Inflammatory macrophage treated with lipopolysaccharide for 4 hours (primary cell): ENCODE data around the gene DIAPH2.
"Not testable (repeated sequence)": the region's sequence is repeated elsewhere in the genome, so short reads cannot be mapped to it uniquely, and the experiment has no call there.

ENCODE experiments used
- DNase-seq: peaks from one replicate; pipeline ENCODE4 v3.0.0-alpha.2; 2020

The DIAPH2 gene

DNA sequence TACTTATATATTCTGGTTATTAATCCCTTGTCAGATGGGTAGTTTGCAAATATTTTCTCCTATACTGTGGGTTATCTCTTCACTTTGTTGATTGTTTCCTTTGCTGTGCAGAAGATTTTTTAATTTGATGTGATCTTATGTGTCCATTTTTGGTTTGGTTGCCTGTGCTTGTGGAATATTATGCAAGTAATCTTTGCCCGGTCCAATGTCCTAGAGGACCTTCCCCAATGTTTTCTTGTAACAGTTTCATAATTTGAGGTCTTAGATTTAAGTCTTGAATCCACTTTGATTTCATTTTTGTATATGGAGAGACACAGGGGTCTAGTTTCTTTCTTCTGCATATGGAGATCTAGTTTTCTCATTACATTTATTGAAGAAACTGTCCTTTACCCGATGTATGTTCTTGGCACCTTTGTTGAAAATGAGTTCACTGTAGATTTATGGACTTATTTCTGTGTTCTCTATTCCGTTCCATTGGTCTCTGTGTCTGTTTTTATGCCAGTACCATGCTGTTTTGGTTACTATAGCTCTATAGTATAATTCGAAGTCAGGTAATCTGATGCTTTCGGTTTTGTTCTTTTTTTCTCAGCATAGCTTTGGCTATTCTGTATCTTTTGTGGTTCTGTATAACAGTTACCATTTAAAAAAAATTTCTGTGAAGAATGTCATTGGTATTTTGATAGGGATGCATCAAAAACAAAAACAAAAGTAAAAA, 34.7 kb downstream of the DIAPH2 start:
- no peak for DNase-seq

DNA sequence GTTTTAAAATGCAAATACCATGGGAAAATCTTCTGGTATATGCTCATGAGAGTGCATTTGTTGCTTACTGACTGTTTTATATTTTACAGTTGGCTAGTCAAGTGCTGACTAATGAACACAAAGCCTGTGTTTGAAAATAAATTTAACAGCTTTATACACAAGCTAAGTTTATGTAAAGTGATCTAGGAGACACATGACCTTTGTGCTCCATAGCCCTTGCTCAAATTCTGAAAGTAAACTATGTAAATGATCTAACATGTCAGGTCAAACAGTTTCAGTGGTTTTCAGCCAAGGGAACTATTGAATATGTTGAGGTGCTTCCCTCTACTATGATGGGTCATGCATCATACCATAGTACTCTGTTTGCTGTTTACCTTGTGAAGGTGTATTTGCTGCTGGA, 36.7 kb downstream of the DIAPH2 start:
- DNase-seq = peak; percentile 42

DNA sequence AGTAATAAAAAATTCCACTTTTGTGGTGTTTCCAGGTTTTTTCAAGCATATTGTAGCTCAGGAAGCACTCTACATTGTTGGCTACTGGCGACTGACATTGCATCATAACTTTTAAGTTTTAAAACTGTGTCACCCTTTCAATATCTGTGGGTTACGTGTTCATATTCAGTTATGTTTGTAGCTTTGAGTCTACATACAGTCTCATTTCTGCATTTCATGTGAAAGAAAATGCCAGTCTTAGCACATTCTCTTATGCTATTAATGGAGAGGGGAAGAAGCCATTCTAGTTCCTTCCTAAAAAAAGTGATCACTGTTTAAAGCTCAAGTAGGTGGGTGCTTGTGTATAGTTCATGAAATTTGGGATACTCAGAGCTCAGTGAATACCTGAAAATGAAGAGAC, 38.1 kb downstream of the DIAPH2 start:
- peak; percentile 86 for DNase-seq

GRCh38 chrX:96729053-96729452, 44.4 kb downstream of the DIAPH2 start:
- DNase-seq = no peak

DNA sequence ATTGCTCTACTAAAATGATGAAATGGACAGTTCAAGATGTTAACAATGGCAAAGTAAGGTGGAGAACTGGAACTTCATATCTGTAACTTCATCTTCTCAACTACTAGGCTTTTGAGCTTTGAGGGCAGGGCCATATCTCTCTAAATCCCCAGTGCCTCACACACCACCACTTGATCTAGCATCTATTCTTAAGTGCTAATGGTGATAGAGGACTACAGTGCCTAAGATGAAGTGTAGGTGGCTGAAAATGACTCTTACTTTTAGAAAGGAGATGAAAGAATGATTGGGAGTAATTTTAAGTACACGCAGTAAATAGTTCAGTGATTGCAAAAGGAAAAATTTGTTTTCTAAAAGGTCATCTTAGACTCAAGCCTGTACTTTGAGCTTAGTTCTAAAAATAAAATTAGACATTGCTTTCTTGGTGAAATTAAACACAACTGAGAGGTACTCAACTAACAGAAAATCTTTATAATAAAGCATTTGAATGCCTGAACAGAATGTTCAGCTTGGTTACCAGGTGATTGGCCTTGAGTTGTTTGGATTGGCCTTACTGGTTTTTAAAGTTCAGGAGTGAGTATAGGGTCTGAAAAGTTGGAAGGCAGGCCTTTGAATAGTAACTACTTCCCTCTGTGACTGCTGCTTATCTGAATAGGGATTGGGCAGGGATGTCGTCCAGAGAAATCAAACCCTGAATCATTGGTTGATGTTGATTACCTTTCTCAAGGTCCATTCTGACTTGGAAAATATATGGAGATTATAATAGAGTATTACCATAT, 45.4 kb downstream of the DIAPH2 start:
- DNase-seq = no peak

DNA sequence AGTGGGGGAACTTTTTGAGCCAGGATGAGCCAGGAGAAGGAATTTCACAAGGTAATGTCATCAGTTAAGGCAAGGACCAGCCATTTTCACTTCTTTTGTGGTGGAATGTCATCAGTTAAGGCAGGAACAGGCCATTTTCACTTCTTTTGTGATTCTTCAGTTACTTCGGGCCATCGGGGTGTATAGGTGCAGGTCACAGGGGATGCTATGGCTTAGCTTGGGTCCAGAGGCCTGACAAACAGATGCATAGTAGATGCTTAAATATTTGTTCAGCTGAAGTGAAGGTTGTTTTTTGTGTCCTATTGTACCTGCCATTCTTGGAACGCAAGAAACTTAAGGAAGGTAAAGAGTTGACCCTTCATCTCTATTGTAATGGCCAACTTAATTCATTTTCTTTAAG, 46.4 kb downstream of the DIAPH2 start:
- not testable (repeated sequence) for DNase-seq

GRCh38 chrX:96743367-96744073, 58.9 kb downstream of the DIAPH2 start:
- no peak for DNase-seq

GRCh38 chrX:96752781-96753180, 68.1 kb downstream of the DIAPH2 start:
- DNase-seq = no peak

- DNase-seq = no peak
These were observed 68.6 kb downstream of the DIAPH2 start for GRCh38 chrX:96753230-96753629.

GRCh38 chrX:96756491-96756890, 71.8 kb downstream of the DIAPH2 start:
- DNase-seq = no peak

DNA sequence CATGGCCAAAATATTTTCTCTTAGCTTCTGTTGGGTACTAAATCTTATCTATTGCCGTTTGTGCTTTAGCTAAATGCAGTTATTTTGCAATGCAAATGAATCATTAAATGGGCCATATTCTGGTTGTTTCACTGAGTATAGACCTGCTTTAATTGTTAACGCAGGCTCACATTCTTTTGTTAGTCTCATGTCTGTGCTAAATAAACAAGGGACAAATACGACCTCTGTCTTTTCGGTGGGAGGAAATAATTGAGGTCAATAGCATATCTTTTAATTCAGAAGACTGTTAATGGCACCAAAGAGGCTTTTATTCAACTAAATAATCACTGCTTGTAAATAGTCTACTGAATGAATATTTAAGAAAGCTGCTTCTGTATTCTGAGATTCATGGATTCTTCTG, 76.9 kb downstream of the DIAPH2 start:
- no peak for DNase-seq

DNA sequence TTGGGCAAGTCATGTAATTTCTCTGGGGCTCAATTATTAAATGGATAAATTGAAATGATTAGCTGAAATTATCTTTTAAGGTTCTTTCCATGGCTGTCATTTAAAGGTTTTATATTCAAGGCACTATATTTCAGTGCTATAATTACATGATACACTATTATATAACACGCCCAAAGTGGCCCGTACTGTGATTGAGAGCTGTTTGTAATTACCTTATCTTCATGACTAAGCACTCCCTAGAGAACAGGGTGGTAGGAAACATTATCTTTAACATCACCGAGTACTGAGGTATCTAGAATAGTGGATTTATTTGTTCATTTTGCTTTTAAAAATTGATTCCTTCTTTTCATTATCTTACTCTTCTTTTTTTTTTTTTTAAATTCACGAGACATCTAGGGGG, 79.0 kb downstream of the DIAPH2 start:
- DNase-seq = no peak

GRCh38 chrX:96764864-96765263, 80.2 kb downstream of the DIAPH2 start:
- DNase-seq = no peak

DNA sequence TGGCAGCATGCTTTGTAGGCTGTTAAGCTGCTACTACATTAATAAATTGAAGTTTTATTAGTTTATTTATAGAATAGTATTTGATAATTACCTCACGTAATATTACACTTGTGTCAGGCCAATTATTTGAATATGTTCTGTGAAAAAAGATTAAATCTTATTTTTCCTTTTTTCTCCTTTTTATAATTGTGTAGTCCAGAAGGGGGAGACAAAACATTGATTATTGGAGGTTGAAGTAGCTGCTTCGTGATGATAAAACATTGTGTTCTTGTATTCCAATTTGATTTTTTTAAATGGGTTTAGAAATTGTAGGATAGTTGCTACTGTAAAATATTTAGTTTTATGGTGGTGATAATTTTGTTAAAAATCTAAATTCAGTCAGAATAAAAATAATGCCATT, 85.7 kb downstream of the DIAPH2 start:
- no peak for DNase-seq

DNA sequence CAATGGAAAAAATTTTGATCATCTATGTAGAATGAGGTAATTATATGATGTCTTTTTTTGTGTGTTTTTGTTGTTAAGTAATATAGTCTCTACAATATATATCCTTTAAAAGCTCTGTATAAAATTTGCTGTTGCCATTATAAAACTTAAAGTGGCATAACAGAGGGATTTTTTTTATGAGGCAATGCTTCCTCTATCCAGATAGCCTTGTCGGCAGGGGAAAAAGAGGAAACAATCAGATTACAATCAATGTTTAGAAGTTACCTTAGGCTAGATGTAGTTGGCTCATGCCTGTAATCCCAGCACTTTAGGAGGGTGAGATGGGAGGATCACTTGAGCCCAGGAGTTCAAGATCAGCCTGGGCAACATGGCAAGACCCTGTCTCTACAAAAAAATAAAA, 86.8 kb downstream of the DIAPH2 start:
- DNase-seq = peak; percentile 66

DNA sequence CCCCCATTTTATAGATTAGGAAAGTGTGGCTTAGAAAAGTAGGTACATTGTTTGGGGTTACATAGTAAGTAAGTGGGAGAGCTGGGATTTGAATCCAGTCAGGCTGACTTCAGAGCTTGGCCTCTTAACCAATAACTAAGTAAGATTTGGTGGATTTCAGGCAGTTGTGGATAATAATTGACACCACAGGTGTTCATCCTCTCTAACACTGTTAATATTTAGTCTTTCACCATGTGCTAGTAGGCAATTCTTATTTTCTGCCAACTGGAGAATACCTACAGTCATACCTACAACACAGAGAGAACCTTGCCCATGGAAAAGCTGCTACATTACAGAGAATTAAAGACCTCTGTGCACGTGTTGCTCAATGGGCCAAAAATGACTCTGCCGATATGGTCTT, 89.5 kb downstream of the DIAPH2 start:
- DNase-seq = no peak

- DNase-seq = no peak
These were observed 92.3 kb downstream of the DIAPH2 start for GRCh38 chrX:96776966-96777365.

- no peak for DNase-seq
These were observed 106.9 kb downstream of the DIAPH2 start for GRCh38 chrX:96791559-96791958.

GRCh38 chrX:96792047-96792446, 107.4 kb downstream of the DIAPH2 start:
- DNase-seq = no peak

GRCh38 chrX:96798982-96799381, 114.3 kb downstream of the DIAPH2 start:
- no peak for DNase-seq

- DNase-seq = no peak
These were observed 122.7 kb downstream of the DIAPH2 start for GRCh38 chrX:96807318-96807717.

DNA sequence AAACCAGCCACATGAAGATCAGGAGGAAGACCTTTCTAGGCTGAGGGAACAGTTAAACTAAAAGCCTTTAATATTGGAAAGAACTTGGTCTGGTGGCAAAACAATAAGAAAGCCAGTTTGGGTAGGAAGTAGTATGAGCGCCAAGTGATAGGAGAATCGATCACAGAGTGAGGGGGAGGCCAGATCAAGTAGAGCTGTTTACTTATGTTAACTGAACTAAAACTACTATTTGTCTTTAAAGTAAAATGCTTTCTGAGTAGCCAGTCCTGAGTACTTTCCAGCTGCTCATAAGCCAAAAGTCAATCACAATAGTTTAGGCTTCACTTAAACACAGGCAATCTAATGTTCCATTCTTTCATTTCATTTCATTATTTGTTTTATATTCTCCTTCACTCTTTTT, 136.3 kb downstream of the DIAPH2 start:
- DNase-seq = no peak

DNA sequence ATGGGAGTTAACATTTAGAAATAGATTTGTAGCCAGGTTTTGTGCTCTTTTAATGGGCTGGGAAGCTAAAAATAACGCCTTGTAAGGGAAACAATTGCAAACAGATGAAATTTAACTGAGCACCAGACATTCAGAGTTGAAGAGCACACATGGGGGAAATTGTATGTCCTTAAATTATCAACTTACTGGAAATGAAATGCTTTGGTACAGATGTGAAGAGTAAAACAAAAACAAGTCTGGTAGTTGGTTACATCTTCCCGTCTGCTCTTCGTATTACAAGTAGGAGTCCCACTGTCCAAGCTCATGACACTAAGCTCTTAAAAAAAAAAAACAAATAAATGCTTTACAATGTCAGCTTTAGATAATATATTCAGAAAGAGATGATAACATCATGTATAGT, 139.5 kb downstream of the DIAPH2 start:
- no peak for DNase-seq

GRCh38 chrX:96833333-96833732, 148.7 kb downstream of the DIAPH2 start:
- no peak for DNase-seq
